ENCODE measurements around the gene LEPR. TPM values are rescaled to one million over a fixed set of nuclear protein-coding genes. Genes with fewer than 3 reads are reported as not detected.

Gene LEPR, protein sequence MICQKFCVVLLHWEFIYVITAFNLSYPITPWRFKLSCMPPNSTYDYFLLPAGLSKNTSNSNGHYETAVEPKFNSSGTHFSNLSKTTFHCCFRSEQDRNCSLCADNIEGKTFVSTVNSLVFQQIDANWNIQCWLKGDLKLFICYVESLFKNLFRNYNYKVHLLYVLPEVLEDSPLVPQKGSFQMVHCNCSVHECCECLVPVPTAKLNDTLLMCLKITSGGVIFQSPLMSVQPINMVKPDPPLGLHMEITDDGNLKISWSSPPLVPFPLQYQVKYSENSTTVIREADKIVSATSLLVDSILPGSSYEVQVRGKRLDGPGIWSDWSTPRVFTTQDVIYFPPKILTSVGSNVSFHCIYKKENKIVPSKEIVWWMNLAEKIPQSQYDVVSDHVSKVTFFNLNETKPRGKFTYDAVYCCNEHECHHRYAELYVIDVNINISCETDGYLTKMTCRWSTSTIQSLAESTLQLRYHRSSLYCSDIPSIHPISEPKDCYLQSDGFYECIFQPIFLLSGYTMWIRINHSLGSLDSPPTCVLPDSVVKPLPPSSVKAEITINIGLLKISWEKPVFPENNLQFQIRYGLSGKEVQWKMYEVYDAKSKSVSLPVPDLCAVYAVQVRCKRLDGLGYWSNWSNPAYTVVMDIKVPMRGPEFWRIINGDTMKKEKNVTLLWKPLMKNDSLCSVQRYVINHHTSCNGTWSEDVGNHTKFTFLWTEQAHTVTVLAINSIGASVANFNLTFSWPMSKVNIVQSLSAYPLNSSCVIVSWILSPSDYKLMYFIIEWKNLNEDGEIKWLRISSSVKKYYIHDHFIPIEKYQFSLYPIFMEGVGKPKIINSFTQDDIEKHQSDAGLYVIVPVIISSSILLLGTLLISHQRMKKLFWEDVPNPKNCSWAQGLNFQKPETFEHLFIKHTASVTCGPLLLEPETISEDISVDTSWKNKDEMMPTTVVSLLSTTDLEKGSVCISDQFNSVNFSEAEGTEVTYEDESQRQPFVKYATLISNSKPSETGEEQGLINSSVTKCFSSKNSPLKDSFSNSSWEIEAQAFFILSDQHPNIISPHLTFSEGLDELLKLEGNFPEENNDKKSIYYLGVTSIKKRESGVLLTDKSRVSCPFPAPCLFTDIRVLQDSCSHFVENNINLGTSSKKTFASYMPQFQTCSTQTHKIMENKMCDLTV
- 2.1 to 2.7 TPM (median 2.6 TPM) in 5 replicates for total RNA-seq (2022; extraction: Qiagen RNA extraction)

DNA sequence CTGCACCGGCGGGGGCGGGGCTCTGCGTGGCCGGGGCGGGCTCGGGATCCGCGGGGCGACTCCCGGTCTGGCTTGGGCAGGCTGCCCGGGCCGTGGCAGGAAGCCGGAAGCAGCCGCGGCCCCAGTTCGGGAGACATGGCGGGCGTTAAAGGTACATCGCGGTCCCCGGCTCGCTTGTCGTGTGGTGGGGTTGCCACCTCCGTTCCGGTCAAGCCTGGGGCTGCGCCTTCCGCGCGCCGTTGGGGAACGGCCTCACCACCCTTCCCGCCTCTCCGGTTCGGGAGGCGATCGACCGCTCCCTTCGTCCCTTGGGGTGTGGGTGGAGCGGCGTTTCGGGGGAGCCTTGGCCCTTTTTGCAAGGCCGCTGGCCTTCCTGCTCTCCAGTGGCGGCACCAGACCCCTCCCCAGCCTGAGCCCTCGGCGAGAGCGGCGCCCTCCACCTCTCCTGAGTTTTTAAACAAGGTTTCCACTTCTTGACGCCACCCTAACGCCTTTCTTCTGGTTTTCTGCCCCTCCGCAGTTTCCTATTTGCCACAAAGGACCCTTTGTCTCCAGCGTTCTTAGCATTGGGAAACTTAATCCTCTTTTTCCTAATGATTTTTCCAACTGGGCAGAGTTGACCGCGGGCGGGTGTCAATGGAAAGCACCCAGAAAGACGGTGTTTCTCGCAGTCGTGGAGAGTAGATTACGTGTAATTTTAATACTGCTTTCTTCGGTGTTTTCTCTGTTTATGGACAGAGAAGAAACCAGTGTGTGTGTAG, at the start of gene LEPR, which contains the start of gene LEPROT:
LEPR (plus strand) TSS at position 79 of the 761 bp plus-strand sequence. CDS start 144,898 bp downstream, outside the sequence.
LEPROT (plus strand) TSS at position 79 of the 761 bp plus-strand sequence; CDS start at position 136, 57 bp downstream.

Other genes starting within 250 kb of the LEPR start
- gene DNAJC6, start 111.1 kb upstream of the LEPR start, total RNA-seq (2022; extraction: Qiagen RNA extraction), result 5.6 to 7.9 TPM (median 7.2 TPM) in 5 replicates
- gene LEPROT, start within 50 bp of the LEPR start, total RNA-seq (2022; extraction: Qiagen RNA extraction), result 38.7 to 41.7 TPM (median 40.0 TPM) in 5 replicates